Omental fat pad (tissue), 4 donors: ENCODE measurements around the gene GAST. TPM values are rescaled to one million over a fixed set of nuclear protein-coding genes. Genes with fewer than 3 reads are reported as not detected.

Experiments
- ATAC-seq: fragments of 150-250 bp; one replicate; pipeline ENCODE4 v1.9.1; 2016; ENCODE audit warnings: mild to moderate bottlenecking, moderate library complexity; ENCODE audit not compliant: low FRiP score
- DNase-seq: peaks from one replicate; pipeline ENCODE4 v3.0.0-alpha.2; 2019; ENCODE audit warnings: low spot score
- CTCF ChIP-seq, 3 donors: fragments of 450-650 bp; IDR thresholded peaks; one replicate each; pipeline ENCODE4 v1.5.1; 2016 to 2017; ENCODE audit warnings: antibody characterized with exemption in 3 of 3, mild to moderate bottlenecking in 3 of 3, moderate library complexity in 2 of 3
- total RNA-seq, 4 donors: library from RNA; depleted of rRNA; stranded (reverse); fragments of >200 nt; gene quantifications; one replicate each; pipeline ENCODE4 v1.1.0, GENCODE V29; 2016

The GAST gene
- total RNA-seq, 4 donors from 2014 or later = not detected

GRCh38 chr17:41733348-41734138 lies 21.4 kb downstream of the GAST start:
- TF ChIP-seq CTCF (IDR thresholded peaks at IDR 0.05) = no peak
- DNase-seq (no peak), ATAC-seq (no peak)

- ATAC-seq (peak; percentile 31), DNase-seq (no peak)
- no peak for TF ChIP-seq CTCF (IDR thresholded peaks at IDR 0.05)
Observed at GRCh38 chr17:41734139-41734948, 22.2 kb downstream of the GAST start, which contains the start of gene HAP1. HAP1 (minus strand) TSS chr17:41734643; CDS start chr17:41734634, 9 bp downstream.

DNA sequence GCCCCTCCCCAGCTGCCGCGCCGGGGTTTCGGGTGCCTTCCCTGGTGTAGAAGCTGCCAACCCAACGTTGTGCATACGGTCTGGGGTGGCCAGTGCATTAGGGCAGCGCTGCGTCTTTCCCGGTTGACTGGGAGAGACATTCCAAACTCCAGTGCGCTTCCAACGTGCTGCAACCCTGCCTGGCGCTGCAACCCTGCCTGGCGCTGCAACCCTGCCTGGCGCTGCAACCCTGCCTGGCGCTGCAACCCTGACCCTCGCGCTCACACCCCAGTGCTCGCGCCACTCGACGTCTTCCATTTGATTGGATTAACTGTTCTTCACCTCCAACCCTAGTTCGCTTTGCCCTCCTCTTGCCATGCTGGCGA lies 22.8 kb downstream of the GAST start:
- TF ChIP-seq CTCF (IDR thresholded peaks at IDR 0.05) = no peak
- DNase-seq = no peak
- ATAC-seq = no peak

GRCh38 chr17:41735744-41736143 lies 23.6 kb downstream of the GAST start:
- TF ChIP-seq CTCF (IDR thresholded peaks at IDR 0.05) = no peak
- ATAC-seq (no peak), DNase-seq (no peak)

GRCh38 chr17:41736983-41737679 lies 25.0 kb downstream of the GAST start:
- DNase-seq (no peak), ATAC-seq (no peak)
- no peak for TF ChIP-seq CTCF (IDR thresholded peaks at IDR 0.05)

- DNase-seq = no peak
- ATAC-seq = no peak
- TF ChIP-seq CTCF (IDR thresholded peaks at IDR 0.05) = no peak
Observed at GRCh38 chr17:41737680-41738023, 25.5 kb downstream of the GAST start.
